AG04449 (cell line): Measurements from ENCODE around the gene DBNL.
A peak's percentile ranks its signal among the peaks of the same experiment; 100 is the strongest.

Experiments
- CTCF ChIA-PET: fragments of 350-600 bp; formaldehyde crosslinking; extraction: SDS; loops from one replicate; lab custom pipeline; 2021; ENCODE audit warnings: antibody characterized with exemption; lab: Yijun Ruan, JAX
- POLR2A ChIA-PET: fragments of 400-600, 350-600 bp; formaldehyde crosslinking; extraction: SDS; loops from one replicate; lab custom pipeline; 2020; ENCODE audit warnings: antibody characterized with exemption, inconsistent platforms; lab: Yijun Ruan, JAX
- DNase-seq: peaks from one replicate; pipeline ENCODE4 v3.0.0-alpha.2; 2010; ENCODE audit warnings: low read depth, low spot score
- H3K4me3 ChIP-seq: 2 replicates; pipeline ENCODE4 v1.5.1; 2011; ENCODE audit warnings: low read depth, mild to moderate bottlenecking, control low read depth, low read length
- CTCF ChIP-seq: IDR thresholded peaks from one replicate; pipeline ENCODE4 v1.5.1; 2011; ENCODE audit warnings: mild to moderate bottlenecking, moderate library complexity, low read length, control low read depth, inconsistent platforms; ENCODE audit not compliant: insufficient read depth; ENCODE audit errors: missing control alignments

The DBNL gene

GRCh38 chr7:44045226-44046014 is 918 bp downstream of the DBNL start:
- TF ChIP-seq CTCF = no peak
- CTCF ChIA-PET = interaction anchor here (0.6 kb wide), 1 partner anchor 169 kb away, joined by 3 read pairs; no protein-coding TSS in a partner anchor
- DNase-seq = no peak
- POLR2A ChIA-PET = no interaction called here
- peak overlapping the region; percentile 94 for H3K4me3 ChIP-seq

- no peak for DNase-seq
- CTCF ChIA-PET = interaction anchor here (1.2 kb wide), 1 partner anchor 518 kb away, joined by 3 read pairs; no protein-coding TSS in a partner anchor
- POLR2A ChIA-PET = no interaction called here
- H3K4me3 ChIP-seq = no peak overlapping the region
- no peak for TF ChIP-seq CTCF
Measured at GRCh38 chr7:44046321-44047061, 2.0 kb downstream of the DBNL start.

GRCh38 chr7:44048031-44048795 is 3.7 kb downstream of the DBNL start:
- DNase-seq = no peak
- POLR2A ChIA-PET = no interaction called here
- H3K4me3 ChIP-seq = no peak overlapping the region
- TF ChIP-seq CTCF = no peak
- CTCF ChIA-PET = interaction anchor here (1.0 kb wide), 1 partner anchor 28 kb away, joined by 4 read pairs; no protein-coding TSS in a partner anchor

- POLR2A ChIA-PET = no interaction called here
Measured at GRCh38 chr7:44050121-44050914, 5.8 kb downstream of the DBNL start.

More at GRCh38 chr7:44050121-44050914, 5.8 kb downstream of the DBNL start:
- no peak for DNase-seq
- TF ChIP-seq CTCF = no peak
- no peak overlapping the region for H3K4me3 ChIP-seq
- CTCF ChIA-PET = interaction anchor here (1.4 kb wide), 1 partner anchor 16 kb away, joined by 3 read pairs; no protein-coding TSS in a partner anchor
